OCI-LY3 (cell line): Measurements from ENCODE around the gene TSHR.

Experiments
- H2AFZ ChIP-seq: fragments of 200-600, 300-600 bp; shearing (Covaris generic); 2 replicates; pipeline ENCODE4 v1.6.0; 2014; ENCODE audit warnings: antibody characterized with exemption, low read depth, low read length
- H3K27ac ChIP-seq: fragments of 200-600, 300-600 bp; sonication (generic); 2 replicates; pipeline ENCODE4 v1.5.1; 2014; ENCODE audit warnings: mild to moderate bottlenecking, low read length, moderate library complexity, mixed read lengths
- H3K27me3 ChIP-seq: fragments of 200-600, 300-600 bp; sonication (generic); 2 replicates; pipeline ENCODE4 v1.6.1; 2014; ENCODE audit warnings: low read depth, low read length, mixed read lengths
- H3K36me3 ChIP-seq: fragments of 200-600, 300-600 bp; sonication (generic); replicated peaks from 2 replicates; pipeline ENCODE3; 2014; ENCODE audit warnings: low read depth, low read length, mixed read lengths
- H3K4me1 ChIP-seq: fragments of 300-600, 200-600 bp; sonication (generic); 2 replicates; pipeline ENCODE4 v1.6.1; 2014; ENCODE audit warnings: low read length, mixed read lengths
- H3K4me2 ChIP-seq: fragments of 200-600, 300-600 bp; sonication (generic); 2 replicates; pipeline ENCODE4 v1.6.1; 2014; ENCODE audit warnings: low read length, mixed read lengths
- H3K4me3 ChIP-seq: fragments of 300-600, 200-600 bp; sonication (generic); 2 replicates; pipeline ENCODE4 v1.5.1; 2014; ENCODE audit warnings: antibody characterized with exemption, mild to moderate bottlenecking, low read length, moderate library complexity
- H3K79me2 ChIP-seq: fragments of 300-600, 200-600 bp; shearing (Covaris generic); 2 replicates; pipeline ENCODE4 v1.6.1; 2014; ENCODE audit warnings: mild to moderate bottlenecking, low read length, mixed read lengths
- H3K9ac ChIP-seq: fragments of 300-600, 200-600 bp; shearing (Covaris generic); 2 replicates; pipeline ENCODE4 v1.6.0; 2014; ENCODE audit warnings: mild to moderate bottlenecking, low read length, moderate library complexity
- H3K9me3 ChIP-seq: fragments of 200-600, 300-600 bp; shearing (Covaris generic); 2 replicates; pipeline ENCODE4 v1.6.1; 2014; ENCODE audit warnings: low read length, mixed read lengths; ENCODE audit not compliant: insufficient read depth
- H4K20me1 ChIP-seq: fragments of 200-600, 300-600 bp; sonication (generic); 2 replicates; pipeline ENCODE4 v1.6.1; 2016; ENCODE audit warnings: low read length, mixed read lengths; ENCODE audit not compliant: insufficient read depth
- CTCF ChIP-seq: fragments of 200-600, 300-600 bp; sonication (generic); IDR thresholded peaks from 2 replicates; pipeline ENCODE4 v1.5.1; 2014; ENCODE audit warnings: antibody characterized with exemption, low read length, low read depth
- EZH2phosphoT487 ChIP-seq: fragments of 200-600 bp; shearing (Covaris generic); IDR thresholded peaks from 2 replicates; pipeline ENCODE4 v1.6.1; 2018; ENCODE audit warnings: antibody characterized with exemption, mixed run types, low read depth

The TSHR gene

GRCh38 chr14:80919622-80920021, 35.8 kb upstream of the TSHR start:
- Histone ChIP-seq H2AFZ (no peak overlapping the region), H3K79me2 (no peaks in the 10 kb centered on the region), H3K27ac (no peak overlapping the region), H3K4me2 (no peak overlapping the region), H3K4me1 (no peaks in the 10 kb centered on the region), H3K9ac (no peak overlapping the region), H3K36me3 (peaks cover 18% of the 10 kb centered on the region), H3K4me3 (no peak overlapping the region), H3K9me3 (no peaks in the 10 kb centered on the region), H4K20me1 (no peaks in the 10 kb centered on the region), H3K27me3 (no peaks in the 10 kb centered on the region)
- no peak for TF ChIP-seq EZH2phosphoT487
- no peak for TF ChIP-seq CTCF

- Histone ChIP-seq H3K27ac (no peak overlapping the region), H4K20me1 (no peaks in the 10 kb centered on the region), H3K4me1 (no peaks in the 10 kb centered on the region), H3K9me3 (no peaks in the 10 kb centered on the region), H3K4me2 (no peak overlapping the region), H3K79me2 (peaks cover 19% of the 10 kb centered on the region), H3K4me3 (no peak overlapping the region), H3K9ac (no peak overlapping the region), H3K27me3 (no peaks in the 10 kb centered on the region), H3K36me3 (peaks cover 27% of the 10 kb centered on the region), H2AFZ (no peak overlapping the region)
- TF ChIP-seq EZH2phosphoT487: no peak
- no peak for TF ChIP-seq CTCF
Measured at GRCh38 chr14:80923368-80923767, 32.1 kb upstream of the TSHR start.

GRCh38 chr14:80924365-80925103, 30.9 kb upstream of the TSHR start:
- Histone ChIP-seq H3K36me3 (peaks cover 37% of the 10 kb centered on the region), H3K9ac (no peak overlapping the region), H3K79me2 (peaks cover 29% of the 10 kb centered on the region), H4K20me1 (peaks cover 4% of the 10 kb centered on the region; the same call in 1 of the 2 replicates), H3K4me1 (peaks cover 3% of the 10 kb centered on the region), H3K4me3 (no peak overlapping the region), H3K9me3 (peaks cover 8% of the 10 kb centered on the region; the same call in 1 of the 2 replicates), H3K4me2 (no peak overlapping the region), H2AFZ (no peak overlapping the region), H3K27me3 (no peaks in the 10 kb centered on the region), H3K27ac (no peak overlapping the region)
- TF ChIP-seq EZH2phosphoT487 (no peak), CTCF (no peak)

- Histone ChIP-seq H3K36me3 (peaks cover 39% of the 10 kb centered on the region), H3K79me2 (peaks cover 42% of the 10 kb centered on the region), H3K9ac (no peak overlapping the region)
Measured at GRCh38 chr14:80926397-80927082, 28.9 kb upstream of the TSHR start.

More at GRCh38 chr14:80926397-80927082, 28.9 kb upstream of the TSHR start:
- Histone ChIP-seq H3K9me3 (peaks cover 8% of the 10 kb centered on the region), H3K4me1 (peaks cover 23% of the 10 kb centered on the region), H3K4me3 (no peak overlapping the region), H2AFZ (no peak overlapping the region), H3K27ac (no peak overlapping the region), H3K4me2 (no peak overlapping the region), H3K27me3 (no peaks in the 10 kb centered on the region), H4K20me1 (peaks cover 18% of the 10 kb centered on the region; the same call in 1 of the 2 replicates)
- TF ChIP-seq CTCF: no peak
- no peak for TF ChIP-seq EZH2phosphoT487
